IMR-90 (cell line): ENCODE data around the gene NCOA5. TPM values are rescaled to one million over a fixed set of nuclear protein-coding genes. Genes with fewer than 3 reads are reported as not detected.

Experiments used
- ATAC-seq: fragments of 200-7000 bp; cut with Tn5 transposase; 2 replicates; pipeline ENCODE4 v1.9.1; 2020; ENCODE audit warnings: low read depth, mild to moderate bottlenecking, moderate library complexity
- BruUV-seq: library from RNA; stranded (reverse); fragments of 400-500 nt; replicated peaks from 2 replicates; lab custom pipeline; 2021; lab: Mats Ljungman, UMichigan
- CTCF ChIA-PET: fragments of 300-600 bp; formaldehyde crosslinking; extraction: SDS; loops from one replicate; lab custom pipeline; 2021; ENCODE audit warnings: antibody characterized with exemption; lab: Yijun Ruan, JAX
- POLR2A ChIA-PET: fragments of 300-600 bp; sonication (Branson Sonifier 250); formaldehyde crosslinking; loops from one replicate; lab custom pipeline; 2022; ENCODE audit warnings: antibody characterized with exemption; ENCODE audit not compliant: unreplicated experiment; lab: Charles Lee
- DNase-seq: peaks from one replicate; pipeline ENCODE4 v3.0.0; 2013
- H2AFZ ChIP-seq: replicated peaks from 2 replicates; pipeline ENCODE3; 2013; ENCODE audit warnings: low read length, mild to moderate bottlenecking; ENCODE audit not compliant: poor library complexity
- H2AK5ac ChIP-seq: 2 replicates; pipeline ENCODE4 v1.6.1; 2013; ENCODE audit warnings: low read depth, low read length, inconsistent platforms
- H2AK9ac ChIP-seq: replicated peaks from 2 replicates; pipeline ENCODE3; 2013; ENCODE audit warnings: mild to moderate bottlenecking, low read depth, low read length, moderate library complexity; ENCODE audit not compliant: poor library complexity
- H2BK120ac ChIP-seq: 2 replicates; pipeline ENCODE4 v1.6.1; 2013; ENCODE audit warnings: low read depth, low read length, inconsistent platforms
- H2BK15ac ChIP-seq: 3 replicates; pipeline ENCODE4 v1.6.1; 2013; ENCODE audit warnings: low read depth, low read length, inconsistent platforms
- H2BK20ac ChIP-seq: 2 replicates; pipeline ENCODE4 v1.6.1; 2013; ENCODE audit warnings: low read depth, mild to moderate bottlenecking, inconsistent platforms, low read length, moderate library complexity
- H2BK5ac ChIP-seq: 2 replicates; pipeline ENCODE4 v1.6.1; 2013; ENCODE audit warnings: mild to moderate bottlenecking, low read depth, low read length, inconsistent platforms; ENCODE audit not compliant: poor library complexity, severe bottlenecking
- H3K14ac ChIP-seq: replicated peaks from 2 replicates; pipeline ENCODE4 v1.6.1; 2013; ENCODE audit warnings: low read depth, low read length, inconsistent platforms
- H3K18ac ChIP-seq: 2 replicates; pipeline ENCODE4 v1.6.1; 2013; ENCODE audit warnings: low read depth, low read length, control low read depth
- H3K23ac ChIP-seq: 2 replicates; pipeline ENCODE4 v1.6.1; 2013; ENCODE audit warnings: low read depth, low read length, inconsistent platforms
- H3K27ac ChIP-seq: 2 replicates; pipeline ENCODE4 v1.5.1; 2013; ENCODE audit warnings: mild to moderate bottlenecking, control low read depth, low read length; ENCODE audit not compliant: insufficient read depth
- H3K27me3 ChIP-seq: 2 replicates; pipeline ENCODE4 v1.6.1; 2013; ENCODE audit warnings: low read length; ENCODE audit not compliant: control insufficient read depth, insufficient read depth
- H3K36me3 ChIP-seq: 2 replicates; pipeline ENCODE4 v1.6.1; 2013; ENCODE audit warnings: low read length, mixed read lengths; ENCODE audit not compliant: control insufficient read depth, insufficient read depth
- H3K4ac ChIP-seq: 2 replicates; pipeline ENCODE4 v1.6.1; 2013; ENCODE audit warnings: low read depth, low read length, inconsistent platforms
- H3K4me1 ChIP-seq: 2 replicates; pipeline ENCODE4 v1.6.1; 2013; ENCODE audit warnings: low read length, mixed read lengths; ENCODE audit not compliant: control insufficient read depth, insufficient read depth
- H3K4me2 ChIP-seq: 2 replicates; pipeline ENCODE4 v1.6.1; 2013; ENCODE audit warnings: low read depth, mild to moderate bottlenecking, control low read depth, low read length, moderate library complexity
- H3K4me3 ChIP-seq: 2 replicates; pipeline ENCODE4 v1.5.1; 2013; ENCODE audit warnings: low read depth, mild to moderate bottlenecking, control low read depth, low read length, moderate library complexity; ENCODE audit not compliant: insufficient read depth
- H3K56ac ChIP-seq: 2 replicates; pipeline ENCODE4 v1.6.1; 2013; ENCODE audit warnings: low read length, inconsistent platforms; ENCODE audit not compliant: insufficient read depth; ENCODE audit errors: extremely low read depth
- H3K79me1 ChIP-seq, 2 experiments: 2 replicates each; pipeline ENCODE4 v1.6.1; 2013; ENCODE audit warnings: low read length in 2 of 2, inconsistent platforms in 1 of 2, low read depth in 1 of 2
- H3K9ac ChIP-seq: 2 replicates; pipeline ENCODE4 v1.6.1; 2013; ENCODE audit warnings: low read depth, low read length, control low read depth
- H3K9me1 ChIP-seq: 2 replicates; pipeline ENCODE4 v1.6.1; 2013; ENCODE audit warnings: low read length, inconsistent platforms; ENCODE audit not compliant: insufficient read depth
- H3K9me3 ChIP-seq: 2 replicates; pipeline ENCODE4 v1.6.1; 2013; ENCODE audit warnings: low read length; ENCODE audit not compliant: control insufficient read depth, insufficient read depth
- H4K20me1 ChIP-seq: 2 replicates; pipeline ENCODE4 v1.6.1; 2013; ENCODE audit warnings: low read length, inconsistent platforms; ENCODE audit not compliant: insufficient read depth
- H4K5ac ChIP-seq: 2 replicates; pipeline ENCODE4 v1.6.1; 2013; ENCODE audit warnings: mild to moderate bottlenecking, low read depth, low read length, control low read depth
- H4K8ac ChIP-seq, 2 experiments: 2 replicates each; pipeline ENCODE4 v1.6.1; 2013; ENCODE audit warnings: low read depth in 2 of 2, low read length in 2 of 2, control low read depth in 1 of 2, inconsistent platforms in 1 of 2
- H4K91ac ChIP-seq: 2 replicates; pipeline ENCODE4 v1.6.1; 2013; ENCODE audit warnings: low read depth, low read length, inconsistent platforms; ENCODE audit not compliant: insufficient read depth
- FOS ChIP-seq: fragments of 150-350 bp; IDR thresholded peaks from 2 replicates; pipeline ENCODE4 v1.6.1; 2016; ENCODE audit warnings: low read depth, low read length
- MAFK ChIP-seq: IDR thresholded peaks from 2 replicates; pipeline ENCODE4 v1.6.1; 2012; ENCODE audit warnings: low read depth, low read length, improper control_type of control experiment
- MXI1 ChIP-seq: IDR thresholded peaks from 2 replicates; pipeline ENCODE4 v1.6.1; 2012; ENCODE audit warnings: low read depth, mild to moderate bottlenecking, low read length, moderate library complexity, borderline replicate concordance
- POLR2A ChIP-seq: IDR thresholded peaks from 2 replicates; pipeline ENCODE4 v1.6.1; 2012; ENCODE audit warnings: mild to moderate bottlenecking, low read depth, low read length
- WGBS, 2 experiments: methylation state at CpG; one replicate each; pipeline versions ENCODE4 v1.1.5 to v1.1.7; 2013; ENCODE audit warnings: missing lambda C conversion rate in 2 of 2; ENCODE audit not compliant: insufficient read length in 1 of 2; ENCODE audit errors: extremely low coverage in 2 of 2; 5-methylcytosine and 5-hydroxymethylcytosine counted together
- dilution Hi-C: fragments of 300-500 bp; cut with HindIII; formaldehyde crosslinking; loops from one replicate; pipeline ENCODE4 v1.14.3; 2018; ENCODE audit warnings: low sequenced_read_pairs; ENCODE audit not compliant: unreplicated experiment
- in situ Hi-C: fragments of 300-500 bp; cut with MboI; formaldehyde crosslinking; loops from 3 replicates; pipeline ENCODE4 v1.14.3; 2019; ENCODE audit warnings: low sequenced_read_pairs, inconsistent platforms, mixed read lengths
- intact Hi-C: fragments of 100-400 bp; cut with micrococcal nuclease; formaldehyde crosslinking; loops from 2 replicates; pipeline ENCODE4 v1.10.0; 2022
- polyA plus RNA-seq, 3 experiments: library from polyadenylated mRNA; depleted of rRNA; stranded (reverse); fragments of >200 nt; gene quantifications; 2 replicates each; pipeline ENCODE4 v1.2.3, GENCODE V29; 2012; ENCODE audit warnings: low replicate concordance in 1 of 3
- total RNA-seq: library from RNA; depleted of rRNA; stranded (reverse); fragments of >200 nt; gene quantifications from 2 replicates; pipeline ENCODE4 v1.2.3, GENCODE V29; 2012

Gene NCOA5
- total and polyA plus RNA-seq, 2 of the 4 experiments (the other 2 are of a cell fraction), result 17.4 to 20.6 TPM

DNA sequence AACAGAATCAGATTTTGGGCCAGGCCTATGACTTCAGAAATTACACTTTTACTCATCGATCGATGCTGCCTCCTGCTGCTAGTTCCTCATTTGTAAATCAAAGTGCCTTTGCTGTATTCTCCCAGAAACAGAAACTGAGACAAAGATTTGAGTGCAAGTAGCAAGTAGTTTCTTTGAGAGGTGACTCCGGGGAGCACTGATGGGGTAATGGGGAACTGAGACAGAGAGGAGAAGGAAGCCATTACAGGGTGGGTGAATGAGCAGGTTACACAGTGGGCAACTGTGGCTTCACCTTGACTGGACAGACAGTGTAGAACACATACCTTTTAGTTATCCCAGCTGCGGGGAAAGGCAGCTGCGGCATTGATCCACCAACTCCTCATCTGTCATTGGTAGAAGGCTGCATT lies 18.7 kb upstream of the NCOA5 start:
- dilution Hi-C loops, result no loop called here
- no peak overlapping the region for H3K14ac ChIP-seq
- no peak overlapping the region for H2BK20ac ChIP-seq
- H3K27ac ChIP-seq, result no peak overlapping the region
- no peak overlapping the region for H2BK120ac ChIP-seq
- no peaks in the 10 kb centered on the region for H3K9me1 ChIP-seq
- H2AFZ ChIP-seq, result no peak overlapping the region
- no peak overlapping the region for H4K5ac ChIP-seq
- 40% methylated on average over 1 of the region's 5 CpGs; no CpG with 5 or more reads in 1 of the 2 experiments for WGBS, 2 experiments
- ATAC-seq, result no peak
- no peaks in the 10 kb centered on the region for H3K4me1 ChIP-seq
- H2AK5ac ChIP-seq, result no peak overlapping the region
- H2AK9ac ChIP-seq, result no peak overlapping the region
- TF ChIP-seq MAFK (no peak), POLR2A (no peak), FOS (no peak), MXI1 (no peak)
- no peak overlapping the region for H2BK15ac ChIP-seq
- peaks cover 3% of the 10 kb centered on the region; the same call in 1 of the 2 replicates for H3K9me3 ChIP-seq
- CTCF ChIA-PET, result no interaction called here
- DNase-seq, result no peak
- no peak overlapping the region for H4K91ac ChIP-seq
- H3K9ac ChIP-seq, result no peak overlapping the region
- H2BK5ac ChIP-seq, result no peak overlapping the region
- POLR2A ChIA-PET, result no interaction called here
- H3K79me1 ChIP-seq, result no peaks in the 10 kb centered on the region
- H3K36me3 ChIP-seq, result no peaks in the 10 kb centered on the region
- no peak overlapping the region for H3K4me3 ChIP-seq
- H3K27me3 ChIP-seq, result peaks cover 23% of the 10 kb centered on the region
- no peak overlapping the region for H3K4ac ChIP-seq
- no peak overlapping the region for H3K18ac ChIP-seq
- H4K20me1 ChIP-seq, result no peaks in the 10 kb centered on the region
- no TSS peak for BruUV-seq
- intact Hi-C loops, result no loop called here
- H4K8ac ChIP-seq, result no peak overlapping the region
- no peak overlapping the region for H3K4me2 ChIP-seq
- H3K23ac ChIP-seq, result no peak overlapping the region
- no peak overlapping the region for H3K56ac ChIP-seq
- in situ Hi-C loops, result no loop called here
